ENCODE measurements around the gene THSD4. TPM values are rescaled to one million over a fixed set of nuclear protein-coding genes. Genes with fewer than 3 reads are reported as not detected.
A peak's percentile ranks its signal among the peaks of the same experiment; 100 is the strongest.

Gene THSD4
- total RNA-seq (2014; rRNA removed; shearing (Covaris generic)) = 0.58 and 1.2 TPM in 2 replicates

DNA sequence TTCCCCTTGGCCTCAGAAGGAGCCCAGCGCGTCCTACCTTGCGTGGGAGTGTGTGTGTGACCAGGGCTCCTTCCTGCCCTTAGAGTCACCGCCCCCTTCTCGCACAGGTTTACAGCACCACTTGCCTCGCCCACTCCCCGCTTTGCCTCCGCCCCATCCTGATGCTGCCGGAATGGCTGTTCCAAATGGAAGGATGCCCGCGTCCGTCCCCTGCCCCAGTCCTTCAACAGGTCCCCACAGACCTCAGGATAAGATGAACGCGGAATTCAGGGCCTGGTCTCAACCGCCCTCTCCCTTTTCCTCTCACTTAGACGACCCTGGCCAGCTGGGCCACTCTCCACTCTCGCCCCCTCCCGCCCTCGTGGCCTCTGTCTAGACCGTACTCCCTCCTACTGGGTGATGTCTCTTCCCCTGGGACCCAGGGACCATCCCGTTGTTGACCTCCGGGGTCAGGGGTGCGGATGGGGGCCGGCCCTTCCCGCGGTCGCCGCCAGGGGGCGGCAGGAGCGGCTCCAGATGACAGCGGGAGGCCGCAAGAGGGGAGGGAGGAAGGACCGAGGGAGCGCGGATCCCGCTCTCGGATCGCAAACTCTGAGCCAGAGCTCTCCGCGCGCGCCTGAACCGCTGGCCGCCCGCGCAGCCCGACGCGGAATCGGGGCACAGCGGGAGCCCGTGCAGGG lies at the start of gene THSD4:
TSS of gene THSD4 (plus strand) at position 585 of the 680 bp plus-strand sequence.
- DNase-seq (ENCODE audit: low spot score) = peak; percentile 44

- no peak for DNase-seq (ENCODE audit: low spot score)
These were observed 48.3 kb upstream of the THSD4 start for GRCh38 chr15:71066983-71067382.

DNA sequence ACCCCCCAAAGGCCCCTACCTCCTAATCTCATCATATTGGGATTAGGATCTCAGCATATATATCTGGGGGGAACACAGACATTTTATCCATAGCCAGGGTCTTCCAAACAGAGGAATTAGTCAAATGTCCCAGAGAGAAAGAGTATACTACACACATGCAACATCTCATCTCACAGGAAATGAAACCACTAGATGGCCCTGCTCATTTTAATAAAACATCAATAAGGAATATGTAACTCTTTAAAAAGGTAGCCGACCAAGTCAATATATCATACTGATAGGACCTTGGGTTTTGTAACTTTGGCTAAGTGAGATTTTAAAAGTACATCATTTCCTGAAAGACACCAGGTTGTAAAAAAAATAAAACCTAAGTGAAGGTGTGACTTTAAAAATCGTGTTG lies 45.6 kb upstream of the THSD4 start:
- DNase-seq (ENCODE audit: low spot score) = no peak

- no peak for DNase-seq (ENCODE audit: low spot score)
These were observed 43.7 kb upstream of the THSD4 start for GRCh38 chr15:71071529-71071928.

DNA sequence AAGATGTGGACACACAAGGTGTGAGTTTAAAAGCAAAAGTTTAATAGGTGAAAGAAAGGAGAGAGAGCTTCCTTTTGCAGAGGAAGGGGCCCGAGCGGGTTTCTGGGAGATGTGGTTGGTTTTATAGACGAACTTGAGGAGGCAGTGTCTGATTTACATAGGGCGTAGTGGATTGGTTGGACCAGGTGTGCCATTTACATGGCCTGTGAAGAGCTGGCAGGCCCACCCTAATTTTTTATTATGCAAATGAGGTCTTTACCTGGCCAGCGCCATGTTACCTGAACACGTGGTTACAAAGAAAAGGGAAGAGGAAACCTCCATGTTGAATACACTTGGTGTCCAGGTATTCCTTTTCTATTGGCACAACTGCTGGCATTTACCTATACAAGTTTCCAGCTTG lies 42.8 kb upstream of the THSD4 start:
- DNase-seq (ENCODE audit: low spot score) = no peak

DNA sequence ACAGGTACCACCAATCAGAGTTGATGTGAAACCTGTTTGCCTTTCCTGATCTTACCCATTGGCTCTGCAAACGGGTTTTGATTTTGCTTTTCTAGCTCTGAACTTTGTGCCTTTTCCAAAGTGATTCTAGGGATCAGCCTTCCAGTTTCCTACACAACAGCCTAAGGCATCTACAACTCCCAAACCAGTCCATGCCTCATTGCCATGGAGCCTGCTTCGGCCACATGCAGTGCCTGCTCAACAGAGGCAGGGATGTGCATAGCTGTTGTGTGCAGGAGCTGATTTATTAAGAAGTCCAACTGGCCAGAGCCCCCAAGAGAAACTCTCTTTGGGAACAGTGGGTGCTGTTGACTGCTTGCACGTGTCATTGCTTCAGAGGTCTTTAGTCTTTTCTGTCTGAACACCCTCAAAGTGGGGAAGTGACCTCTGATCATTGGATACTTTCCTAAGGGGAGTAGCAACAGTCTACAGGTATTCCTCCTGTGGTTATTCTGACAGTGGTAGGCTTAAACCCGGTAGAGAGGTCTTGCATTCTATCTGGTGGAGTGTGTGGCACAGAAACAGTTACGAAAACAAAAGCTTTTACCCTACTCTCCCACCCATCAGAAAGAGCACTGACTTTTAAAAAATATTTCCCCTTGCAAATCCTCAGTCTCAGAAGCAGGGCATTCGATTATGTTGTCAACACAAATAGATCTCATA lies 36.6 kb upstream of the THSD4 start:
- no peak for DNase-seq (ENCODE audit: low spot score)

DNA sequence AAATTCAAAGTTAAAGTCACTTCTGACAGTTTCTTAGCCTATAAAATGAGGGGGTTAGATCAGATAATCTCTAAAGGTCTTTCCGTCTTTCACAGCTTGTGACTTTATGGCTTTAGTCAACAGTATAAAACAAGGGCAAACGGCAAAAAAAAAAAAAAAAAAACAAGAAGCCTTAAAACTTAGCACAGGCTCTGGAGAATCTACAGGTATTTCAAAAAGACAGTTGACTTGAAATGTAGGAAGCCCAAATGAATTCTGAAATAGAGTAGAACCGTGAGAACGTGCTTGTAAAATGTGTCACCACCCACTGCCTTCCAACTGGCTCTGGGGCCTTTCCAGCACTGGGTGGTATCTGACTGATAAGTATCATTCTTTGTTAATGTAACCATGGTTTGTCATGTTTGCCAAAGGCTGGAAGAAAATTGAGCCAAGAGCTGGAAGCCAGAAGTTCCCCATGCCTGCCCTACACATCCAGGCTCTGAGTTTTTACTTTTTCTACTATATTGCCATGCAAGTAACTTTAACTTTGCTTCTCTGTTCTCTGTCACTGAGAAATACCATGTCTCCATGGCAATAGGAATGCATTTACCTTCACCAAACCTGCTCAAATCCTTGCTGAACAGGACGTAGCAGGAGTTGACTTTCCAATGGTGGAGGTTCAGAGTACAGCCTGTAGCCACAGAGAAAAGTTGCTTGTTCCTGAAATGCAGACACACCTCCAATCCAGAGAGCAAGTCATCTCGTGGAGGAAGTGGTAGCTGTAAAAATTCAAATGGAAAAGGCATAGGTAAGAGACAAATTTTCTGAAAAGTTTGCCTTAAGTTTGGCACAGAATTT lies 35.8 kb upstream of the THSD4 start:
- peak; percentile 50 for DNase-seq (ENCODE audit: low spot score)

DNA sequence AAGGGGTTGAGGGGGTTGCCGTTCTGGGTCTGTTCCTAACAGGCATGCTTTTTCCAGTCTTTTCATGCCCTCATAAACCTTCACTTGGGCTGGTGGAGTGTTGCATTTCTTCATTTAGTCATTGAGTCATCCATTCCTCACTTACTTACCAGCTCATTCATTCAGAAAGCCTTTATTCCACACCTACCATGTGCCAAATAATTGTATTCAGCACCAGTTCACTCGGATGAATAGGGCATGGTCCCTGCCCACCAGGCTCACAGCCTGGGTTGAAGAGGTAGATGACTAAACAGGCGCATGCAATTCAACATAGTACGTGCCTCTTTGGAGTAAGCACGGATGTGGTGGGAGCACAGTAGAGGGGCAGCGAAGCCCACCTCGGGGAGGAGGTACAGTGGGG lies 35.1 kb upstream of the THSD4 start:
- no peak for DNase-seq (ENCODE audit: low spot score)

DNA sequence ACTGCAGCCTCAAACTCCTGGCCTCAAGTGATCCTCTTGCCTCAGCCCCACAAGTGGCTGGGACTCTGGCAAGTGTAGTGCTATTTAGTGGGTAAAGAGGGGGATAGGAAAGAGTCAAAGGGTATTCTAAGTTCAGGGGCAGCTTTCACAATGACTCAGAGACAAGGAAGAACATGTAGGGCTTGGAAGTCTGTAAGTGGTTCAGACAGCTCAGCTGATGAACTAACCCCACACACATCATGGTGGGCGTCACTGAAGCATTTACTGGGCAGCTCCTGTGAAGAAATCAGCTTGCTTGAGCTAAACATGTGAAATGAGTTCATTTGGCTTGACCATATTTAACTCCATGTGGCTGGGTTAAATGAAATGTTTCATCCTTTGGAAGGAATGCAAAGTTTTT lies 34.6 kb upstream of the THSD4 start:
- DNase-seq (ENCODE audit: low spot score) = peak; percentile 29

DNA sequence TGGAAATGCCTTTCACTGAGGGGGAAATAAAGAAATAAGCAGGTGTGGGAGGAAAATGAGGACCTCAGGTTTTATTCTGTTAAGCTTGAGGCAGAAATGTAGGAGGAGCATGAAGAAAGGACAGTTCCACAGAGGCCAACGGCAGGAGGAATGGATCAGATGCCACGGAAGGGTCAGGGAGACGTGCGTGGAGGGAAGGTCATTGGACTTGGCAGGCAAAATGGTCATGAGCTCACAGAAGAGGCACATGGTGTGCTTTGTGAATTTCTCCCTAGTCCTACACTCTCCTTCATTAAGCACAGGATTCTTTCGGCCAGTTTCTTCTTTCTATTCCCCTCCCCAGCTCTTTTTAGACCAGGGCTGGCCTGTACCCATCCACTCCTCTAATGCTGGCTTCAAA lies 32.5 kb upstream of the THSD4 start:
- DNase-seq (ENCODE audit: low spot score) = no peak

- peak; percentile 16 for DNase-seq (ENCODE audit: low spot score)
These were observed 31.9 kb upstream of the THSD4 start for GRCh38 chr15:71083349-71083748.

DNA sequence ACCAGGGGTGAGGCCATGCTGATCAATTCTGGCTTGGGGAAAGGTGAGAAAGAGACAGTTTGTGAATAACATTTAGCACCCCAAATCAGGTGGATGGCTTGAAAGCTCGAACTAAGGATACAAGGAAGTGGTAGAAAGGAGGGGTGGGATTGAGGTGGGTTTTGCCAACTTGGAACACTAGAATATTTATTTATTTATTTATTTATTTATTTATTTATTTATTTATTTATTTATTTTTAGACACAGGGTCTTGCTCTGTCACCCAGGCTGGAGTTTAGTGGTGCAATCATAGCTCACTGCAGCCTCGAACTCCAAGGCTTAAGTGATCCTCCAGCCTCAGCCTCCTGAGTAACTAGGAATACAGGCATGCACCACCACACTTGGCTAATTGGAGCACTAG lies 31.0 kb upstream of the THSD4 start:
- no peak for DNase-seq (ENCODE audit: low spot score)

DNA sequence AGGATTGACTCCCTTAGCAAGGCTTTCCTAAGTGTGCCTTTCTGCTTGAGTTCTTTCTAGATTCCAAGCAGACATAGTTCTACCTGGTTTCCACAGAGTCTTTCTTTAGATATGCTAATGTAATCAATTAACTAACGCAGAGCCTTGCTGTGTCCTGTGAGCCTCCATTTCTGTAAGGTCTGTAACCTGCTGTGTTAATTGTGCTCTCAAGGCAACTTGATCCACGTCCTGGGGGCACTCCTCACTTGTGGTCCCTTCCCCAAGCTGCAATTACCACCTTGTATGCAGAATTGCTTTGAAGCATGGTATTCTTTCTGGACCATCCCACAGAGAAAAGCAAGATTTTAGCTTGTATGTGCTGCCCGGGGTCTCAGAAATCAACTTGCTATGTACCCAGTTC lies 29.5 kb upstream of the THSD4 start:
- DNase-seq (ENCODE audit: low spot score) = no peak

GRCh38 chr15:71088155-71088554 lies 27.1 kb upstream of the THSD4 start:
- no peak for DNase-seq (ENCODE audit: low spot score)

- no peak for DNase-seq (ENCODE audit: low spot score)
These were observed 26.6 kb upstream of the THSD4 start for GRCh38 chr15:71088683-71089082.

- no peak for DNase-seq (ENCODE audit: low spot score)
These were observed 25.5 kb upstream of the THSD4 start for GRCh38 chr15:71089801-71090200.

- no peak for DNase-seq (ENCODE audit: low spot score)
These were observed 23.7 kb upstream of the THSD4 start for GRCh38 chr15:71091601-71092000.

- DNase-seq (ENCODE audit: low spot score) = no peak
These were observed 23.1 kb upstream of the THSD4 start for GRCh38 chr15:71092056-71092600.

DNA sequence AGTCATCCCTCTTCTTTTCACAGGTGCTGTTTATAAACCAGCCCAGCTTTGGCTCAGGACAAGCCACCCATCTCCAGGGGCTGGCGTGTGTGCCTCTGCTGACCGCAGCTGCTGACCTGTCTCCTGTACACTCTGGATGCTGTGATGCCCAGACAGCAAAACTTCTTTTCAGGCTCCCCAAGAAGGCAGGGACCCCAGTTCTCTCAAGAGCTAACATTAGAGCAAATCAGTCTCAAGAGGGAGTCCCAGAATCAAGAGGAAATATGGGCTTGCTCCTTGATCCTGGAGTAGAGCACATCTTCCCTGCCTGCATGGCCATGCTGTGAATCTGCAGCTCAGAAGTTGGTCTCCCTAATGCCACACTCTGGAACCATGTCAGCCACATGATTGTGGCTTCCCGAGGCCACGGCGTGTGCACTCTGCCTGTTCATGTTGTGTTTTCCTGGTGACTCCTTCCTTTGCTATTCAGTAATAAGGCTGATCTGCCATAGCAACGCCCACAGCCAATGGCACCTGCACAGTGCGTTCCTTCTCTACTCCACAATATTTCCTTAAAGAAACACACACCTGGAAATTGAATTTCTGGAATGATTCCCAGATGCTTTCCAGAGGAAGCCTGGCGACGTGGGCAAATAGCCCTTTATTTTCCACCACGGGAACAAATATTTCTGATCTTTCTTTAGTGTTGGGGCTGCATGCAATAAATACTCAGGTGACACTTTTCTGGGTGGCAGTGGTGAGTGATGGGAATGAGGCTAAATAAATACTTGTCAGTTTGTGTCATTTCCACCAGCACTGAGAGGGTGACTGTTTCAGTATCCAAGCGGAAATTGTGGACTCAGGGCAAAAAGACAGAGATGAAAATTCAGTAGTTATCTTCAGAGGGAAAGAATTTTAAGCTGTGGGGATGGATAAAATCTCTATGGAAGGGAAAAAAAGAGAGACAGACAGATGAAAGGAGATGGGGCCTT lies 21.9 kb upstream of the THSD4 start:
- DNase-seq (ENCODE audit: low spot score) = peak; percentile 72

GRCh38 chr15:71094137-71094536 lies 21.1 kb upstream of the THSD4 start:
- DNase-seq (ENCODE audit: low spot score) = no peak

- DNase-seq (ENCODE audit: low spot score) = no peak
These were observed 18.6 kb upstream of the THSD4 start for GRCh38 chr15:71096676-71097075.

Measured in H4 (cell line).